HepG2 (cell line): ENCODE measurements around the gene PITRM1. TPM values are rescaled to one million over a fixed set of nuclear protein-coding genes. Genes with fewer than 3 reads are reported as not detected.

ENCODE experiments used
- ATAC-seq: fragments of 200-7000 bp; cut with Tn5 transposase; 3 replicates; pipeline ENCODE4 v1.9.1; 2020; ENCODE audit warnings: mild to moderate bottlenecking, moderate library complexity
- BruUV-seq: library from RNA; stranded (reverse); fragments of 400-500 nt; replicated peaks from 2 replicates; lab custom pipeline; 2021; lab: Mats Ljungman, UMichigan
- CTCF ChIA-PET: fragments of 300-600 bp; formaldehyde crosslinking; extraction: SDS; loops from one replicate; lab custom pipeline; 2021; ENCODE audit warnings: low total read pairs, inconsistent platforms, low intra/inter-chr PET ratio; lab: Yijun Ruan, JAX
- POLR2A ChIA-PET: fragments of 350-600 bp; sonication (Branson Sonifier 250); formaldehyde crosslinking; loops from one replicate; lab custom pipeline; 2020; ENCODE audit warnings: antibody characterized with exemption, inconsistent platforms; lab: Yijun Ruan, JAX
- DNase-seq: peaks from one replicate; pipeline ENCODE4 v3.0.0-alpha.2; 2015; ENCODE audit warnings: low spot score
- FAIRE-seq: peaks from 3 replicates; lab custom pipeline; 2011; peaks lifted over from hg19 to GRCh38; lab: Jason Lieb, UNC
- H2AFZ ChIP-seq: one replicate; pipeline ENCODE4 v1.6.1; 2011; ENCODE audit warnings: low read length, inconsistent platforms
- H3K27ac ChIP-seq: fragments of 300-600 bp; 3 replicates; pipeline ENCODE4 v1.8.0; 2011; ENCODE audit warnings: mixed run types, mild to moderate bottlenecking, mixed read lengths, low read length, inconsistent platforms; ENCODE audit not compliant: insufficient read depth; ENCODE audit errors: extremely low read length
- H3K27me3 ChIP-seq, 2 experiments: fragments of 200-600 bp in 1 of 2; 2 replicates in 1 of 2; 3 replicates in 1 of 2; pipeline versions ENCODE4 v1.6.0 to v1.8.0; 2011; ENCODE audit warnings: low read length in 2 of 2, mild to moderate bottlenecking in 2 of 2, moderate library complexity in 2 of 2, inconsistent platforms in 1 of 2; ENCODE audit not compliant: insufficient read depth in 2 of 2, control insufficient read depth in 1 of 2
- H3K36me3 ChIP-seq, 2 experiments: fragments of 200-600 bp in 1 of 2; replicated peaks in 1 of 2; 2 replicates in 1 of 2; 3 replicates in 1 of 2; pipeline versions ENCODE4 v1.5.1 to v1.8.0; 2011; ENCODE audit warnings: low read length in 2 of 2, inconsistent platforms in 1 of 2; ENCODE audit not compliant: insufficient read depth in 2 of 2, control insufficient read depth in 1 of 2
- H3K4me1 ChIP-seq: 2 replicates; pipeline ENCODE4 v1.5.1; 2012; ENCODE audit warnings: low read length, inconsistent platforms; ENCODE audit not compliant: insufficient read depth
- H3K4me2 ChIP-seq: 2 replicates; pipeline ENCODE4 v1.6.0; 2011; ENCODE audit warnings: low read depth, low read length, inconsistent platforms
- H3K4me3 ChIP-seq, 3 experiments: fragments of 200-600 bp in 1 of 3; sonication (generic), shearing (Covaris generic) in 1 of 3; replicated peaks in 1 of 3; 2 replicates each; pipeline ENCODE4 v1.5.1; 2011 to 2016; ENCODE audit warnings: low read length in 3 of 3, inconsistent platforms in 2 of 3, low read depth in 2 of 3, mild to moderate bottlenecking in 2 of 3, control low read depth in 1 of 3, mixed read lengths in 1 of 3; ENCODE audit not compliant: insufficient read depth in 1 of 3
- H3K79me2 ChIP-seq: one replicate; pipeline ENCODE4 v1.6.1; 2011; ENCODE audit warnings: low read length, inconsistent platforms; ENCODE audit not compliant: insufficient read depth
- H3K9ac ChIP-seq: 2 replicates; pipeline ENCODE4 v1.6.0; 2011; ENCODE audit warnings: mild to moderate bottlenecking, low read depth, low read length, inconsistent platforms; ENCODE audit not compliant: insufficient read depth
- H3K9me3 ChIP-seq: 2 replicates; pipeline ENCODE4 v1.5.1; 2012; ENCODE audit warnings: mild to moderate bottlenecking, low read length
- H4K20me1 ChIP-seq: 2 replicates; pipeline ENCODE4 v1.6.0; 2011; ENCODE audit warnings: inconsistent platforms, mild to moderate bottlenecking, low read length, moderate library complexity; ENCODE audit not compliant: insufficient read depth
- ATF7-NPFF ChIP-seq: sonication (generic); formaldehyde crosslinking; IDR thresholded peaks from 2 replicates; pipeline ENCODE4 v1.8.1; 2023; ENCODE audit warnings: mild to moderate bottlenecking, low read depth, missing genetic modification reagents, moderate library complexity
- DNMT3B ChIP-seq: conservative IDR thresholded peaks from 2 replicates; pipeline ENCODE4 v1.6.1; 2016; ENCODE audit warnings: missing biosample characterization, control low read depth
- FOXA1 ChIP-seq, 2 experiments: fragments of 450-650 bp in 1 of 2; sonication (generic) in 1 of 2; formaldehyde crosslinking in 1 of 2; IDR thresholded peaks; 2 replicates each; pipeline versions ENCODE4 v1.4.0 to v1.6.1; 2016 to 2020; ENCODE audit warnings: missing genetic modification reagents in 1 of 2
- NR2F1 ChIP-seq, 2 experiments: fragments of 450-650 bp in 1 of 2; formaldehyde crosslinking in 1 of 2; IDR thresholded peaks; 2 replicates each; pipeline versions ENCODE4 v1.5.0 to v1.6.1; 2016 to 2020; ENCODE audit warnings: mild to moderate bottlenecking in 1 of 2, missing compliant biosample characterization in 1 of 2, missing genetic modification reagents in 1 of 2, moderate library complexity in 1 of 2
- PRMT3 ChIP-seq: sonication (generic); formaldehyde crosslinking; IDR thresholded peaks from 2 replicates; pipeline ENCODE4 v1.8.1; 2022; ENCODE audit warnings: low read depth, mild to moderate bottlenecking, moderate library complexity, missing genetic modification reagents, borderline replicate concordance
- REL ChIP-seq: sonication (generic); formaldehyde crosslinking; conservative IDR thresholded peaks from 2 replicates; pipeline ENCODE4 v1.8.0; 2022; ENCODE audit warnings: mild to moderate bottlenecking, missing genetic modification reagents, moderate library complexity
- RFX5 ChIP-seq: IDR thresholded peaks from 2 replicates; pipeline ENCODE4 v1.6.1; 2011; ENCODE audit warnings: low read depth, low read length, improper control_type of control experiment
- SALL2 ChIP-seq: sonication (generic); formaldehyde crosslinking; IDR thresholded peaks from 2 replicates; pipeline ENCODE4 v1.8.1; 2023; ENCODE audit warnings: mild to moderate bottlenecking, missing genetic modification reagents, inconsistent platforms
- ZNF121 ChIP-seq: sonication (generic); formaldehyde crosslinking; IDR thresholded peaks from 2 replicates; pipeline ENCODE4 v1.5.0; 2020; ENCODE audit warnings: mild to moderate bottlenecking, missing genetic modification reagents
- ZNF547 ChIP-seq: sonication (generic); formaldehyde crosslinking; IDR thresholded peaks from 2 replicates; pipeline ENCODE4 v1.5.1; 2020; ENCODE audit warnings: mild to moderate bottlenecking, missing genetic modification reagents
- ZNF564 ChIP-seq: sonication (generic); formaldehyde crosslinking; IDR thresholded peaks from 2 replicates; pipeline ENCODE4 v1.8.1; 2023; ENCODE audit warnings: mild to moderate bottlenecking, missing genetic modification reagents
- WGBS: methylation state at CpG from one replicate; pipeline ENCODE4 v1.1.6; 2017; ENCODE audit warnings: low lambda C conversion rate; 5-methylcytosine and 5-hydroxymethylcytosine counted together
- in situ Hi-C: cut with HindIII; loops from 2 replicates; pipeline ENCODE4 v1.10.0; 2017; ENCODE audit warnings: low pct_unique_long_range_greater_than_20kb; ENCODE audit not compliant: extremely low pct_ligation_motif_present
- intact Hi-C: fragments of 100-400 bp; cut with micrococcal nuclease; formaldehyde crosslinking; loops from one replicate; pipeline ENCODE4 v1.10.0; 2022; ENCODE audit not compliant: unreplicated experiment
- polyA plus RNA-seq, 8 experiments: library from polyadenylated mRNA; depleted of rRNA in 3 of 8; stranded (reverse) in 7 of 8; unstranded in 1 of 8; fragments of >200 nt; fragmentation: Illumina TruSeq in 4 of 8; extraction: Trizol in 4 of 8; gene quantifications; 2 replicates each; pipeline versions ENCODE4 v1.2.1 to v1.2.3, GENCODE V29; 2011 to 2016; ENCODE audit warnings: low read depth in 4 of 8, missing spikeins in 1 of 8, mixed read lengths in 1 of 8; ENCODE audit not compliant: insufficient read depth in 1 of 8
- total RNA-seq, 5 experiments: library from RNA; depleted of rRNA; stranded (reverse); fragments of >200 nt; fragmentation: Illumina TruSeq; extraction: Trizol; gene quantifications; 2 replicates each; pipeline ENCODE4 v1.2.3, GENCODE V29; 2016; ENCODE audit warnings: low read depth in 1 of 5
- TF ChIP-seq, protein P1 (sequence below): sonication (generic); formaldehyde crosslinking; conservative IDR thresholded peaks from 2 replicates; pipeline ENCODE4 v1.4.0; 2020; ENCODE audit warnings: mild to moderate bottlenecking, missing genetic modification reagents, moderate library complexity
- TF ChIP-seq, protein P2 (sequence below): sonication (generic); formaldehyde crosslinking; IDR thresholded peaks from 2 replicates; pipeline ENCODE4 v1.4.0; 2020; ENCODE audit warnings: missing genetic modification reagents
- TF ChIP-seq, protein P3 (sequence below): IDR thresholded peaks from 2 replicates; pipeline ENCODE4 v1.6.1; 2016
- TF ChIP-seq, protein P4 (sequence below): sonication (generic); formaldehyde crosslinking; conservative IDR thresholded peaks from 2 replicates; pipeline ENCODE4 v1.8.0; 2022; ENCODE audit warnings: mild to moderate bottlenecking, moderate library complexity, missing genetic modification reagents

PITRM1 gene
- total and polyA plus RNA-seq, 2 of the 13 experiments (the other 11 are each of a cell fraction or from before 2014, with no cell fraction given): 16.4 to 29.0 TPM

DNA sequence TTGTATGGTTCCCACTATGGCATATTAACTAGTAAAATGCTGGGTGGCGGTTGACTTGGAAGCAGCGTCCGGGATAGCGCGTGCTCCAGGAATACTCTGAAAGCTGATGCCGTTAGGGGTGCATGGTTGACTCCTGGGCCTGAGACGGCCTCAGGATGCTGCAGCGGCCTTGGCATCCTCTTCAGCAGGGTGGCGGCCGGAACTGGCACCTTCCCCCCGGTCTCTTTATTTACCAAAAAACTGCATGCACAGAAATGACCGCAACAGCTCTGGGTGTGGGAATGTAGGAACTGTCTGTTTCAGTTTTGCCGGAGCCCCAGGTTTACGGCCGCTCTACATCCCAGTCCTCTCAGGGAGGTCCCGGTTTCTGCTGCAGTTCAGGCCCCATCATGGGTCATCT is 76.4 kb downstream of the PITRM1 start:
- WGBS: 96% methylated on average over 9 of the region's 16 CpGs
- Histone ChIP-seq H2AFZ (no peak overlapping the region), H3K4me3 (no peak overlapping the region), H3K4me1 (peaks cover 49% of the 10 kb centered on the region), H3K79me2 (no peaks in the 10 kb centered on the region), H3K4me2 (peak overlapping the region; percentile 38; the same call in 1 of the 2 replicates), H3K36me3 (no peaks in the 10 kb centered on the region), H3K9me3 (no peaks in the 10 kb centered on the region), H3K27me3 (no peaks in the 10 kb centered on the region; a peak in 1 of 5 replicates), H3K9ac (no peak overlapping the region)
- intact Hi-C loops: no loop called here
- ChIA-PET CTCF (no interaction called here), POLR2A (interaction anchor here (1.5 kb wide), 1 partner anchor 76 kb away, joined by 3 read pairs; the partner anchor contains the start of gene PITRM1)
- DNase-seq (no peak), FAIRE-seq (no peak)
- TF ChIP-seq ZNF564 (CRISPR knock-in tag) (no peak), ATF7-NPFF (CRISPR knock-in tag) (no peak), SALL2 (no peak), FOXA1 (IDR thresholded peaks at IDR 0.05) (no peak), FOXA1 (CRISPR knock-in tag; IDR thresholded peaks at IDR 0.05) (no peak), ZNF121 (CRISPR knock-in tag) (no peak), DNMT3B (CRISPR knock-in tag) (no peak), PRMT3 (CRISPR knock-in tag) (no peak), NR2F1 (CRISPR knock-in tag; IDR thresholded peaks at IDR 0.05) (no peak), RFX5 (no peak), REL (no peak), ZNF547 (CRISPR knock-in tag) (no peak)
- TF ChIP-seq, protein P1, sequence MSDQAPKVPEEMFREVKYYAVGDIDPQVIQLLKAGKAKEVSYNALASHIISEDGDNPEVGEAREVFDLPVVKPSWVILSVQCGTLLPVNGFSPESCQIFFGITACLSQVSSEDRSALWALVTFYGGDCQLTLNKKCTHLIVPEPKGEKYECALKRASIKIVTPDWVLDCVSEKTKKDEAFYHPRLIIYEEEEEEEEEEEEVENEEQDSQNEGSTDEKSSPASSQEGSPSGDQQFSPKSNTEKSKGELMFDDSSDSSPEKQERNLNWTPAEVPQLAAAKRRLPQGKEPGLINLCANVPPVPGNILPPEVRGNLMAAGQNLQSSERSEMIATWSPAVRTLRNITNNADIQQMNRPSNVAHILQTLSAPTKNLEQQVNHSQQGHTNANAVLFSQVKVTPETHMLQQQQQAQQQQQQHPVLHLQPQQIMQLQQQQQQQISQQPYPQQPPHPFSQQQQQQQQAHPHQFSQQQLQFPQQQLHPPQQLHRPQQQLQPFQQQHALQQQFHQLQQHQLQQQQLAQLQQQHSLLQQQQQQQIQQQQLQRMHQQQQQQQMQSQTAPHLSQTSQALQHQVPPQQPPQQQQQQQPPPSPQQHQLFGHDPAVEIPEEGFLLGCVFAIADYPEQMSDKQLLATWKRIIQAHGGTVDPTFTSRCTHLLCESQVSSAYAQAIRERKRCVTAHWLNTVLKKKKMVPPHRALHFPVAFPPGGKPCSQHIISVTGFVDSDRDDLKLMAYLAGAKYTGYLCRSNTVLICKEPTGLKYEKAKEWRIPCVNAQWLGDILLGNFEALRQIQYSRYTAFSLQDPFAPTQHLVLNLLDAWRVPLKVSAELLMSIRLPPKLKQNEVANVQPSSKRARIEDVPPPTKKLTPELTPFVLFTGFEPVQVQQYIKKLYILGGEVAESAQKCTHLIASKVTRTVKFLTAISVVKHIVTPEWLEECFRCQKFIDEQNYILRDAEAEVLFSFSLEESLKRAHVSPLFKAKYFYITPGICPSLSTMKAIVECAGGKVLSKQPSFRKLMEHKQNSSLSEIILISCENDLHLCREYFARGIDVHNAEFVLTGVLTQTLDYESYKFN: no peak
- TF ChIP-seq, protein P2, sequence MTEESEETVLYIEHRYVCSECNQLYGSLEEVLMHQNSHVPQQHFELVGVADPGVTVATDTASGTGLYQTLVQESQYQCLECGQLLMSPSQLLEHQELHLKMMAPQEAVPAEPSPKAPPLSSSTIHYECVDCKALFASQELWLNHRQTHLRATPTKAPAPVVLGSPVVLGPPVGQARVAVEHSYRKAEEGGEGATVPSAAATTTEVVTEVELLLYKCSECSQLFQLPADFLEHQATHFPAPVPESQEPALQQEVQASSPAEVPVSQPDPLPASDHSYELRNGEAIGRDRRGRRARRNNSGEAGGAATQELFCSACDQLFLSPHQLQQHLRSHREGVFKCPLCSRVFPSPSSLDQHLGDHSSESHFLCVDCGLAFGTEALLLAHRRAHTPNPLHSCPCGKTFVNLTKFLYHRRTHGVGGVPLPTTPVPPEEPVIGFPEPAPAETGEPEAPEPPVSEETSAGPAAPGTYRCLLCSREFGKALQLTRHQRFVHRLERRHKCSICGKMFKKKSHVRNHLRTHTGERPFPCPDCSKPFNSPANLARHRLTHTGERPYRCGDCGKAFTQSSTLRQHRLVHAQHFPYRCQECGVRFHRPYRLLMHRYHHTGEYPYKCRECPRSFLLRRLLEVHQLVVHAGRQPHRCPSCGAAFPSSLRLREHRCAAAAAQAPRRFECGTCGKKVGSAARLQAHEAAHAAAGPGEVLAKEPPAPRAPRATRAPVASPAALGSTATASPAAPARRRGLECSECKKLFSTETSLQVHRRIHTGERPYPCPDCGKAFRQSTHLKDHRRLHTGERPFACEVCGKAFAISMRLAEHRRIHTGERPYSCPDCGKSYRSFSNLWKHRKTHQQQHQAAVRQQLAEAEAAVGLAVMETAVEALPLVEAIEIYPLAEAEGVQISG: no peak
- TF ChIP-seq, protein P3, sequence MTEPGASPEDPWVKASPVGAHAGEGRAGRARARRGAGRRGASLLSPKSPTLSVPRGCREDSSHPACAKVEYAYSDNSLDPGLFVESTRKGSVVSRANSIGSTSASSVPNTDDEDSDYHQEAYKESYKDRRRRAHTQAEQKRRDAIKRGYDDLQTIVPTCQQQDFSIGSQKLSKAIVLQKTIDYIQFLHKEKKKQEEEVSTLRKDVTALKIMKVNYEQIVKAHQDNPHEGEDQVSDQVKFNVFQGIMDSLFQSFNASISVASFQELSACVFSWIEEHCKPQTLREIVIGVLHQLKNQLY (CRISPR knock-in tag): no peak
- TF ChIP-seq, protein P4, sequence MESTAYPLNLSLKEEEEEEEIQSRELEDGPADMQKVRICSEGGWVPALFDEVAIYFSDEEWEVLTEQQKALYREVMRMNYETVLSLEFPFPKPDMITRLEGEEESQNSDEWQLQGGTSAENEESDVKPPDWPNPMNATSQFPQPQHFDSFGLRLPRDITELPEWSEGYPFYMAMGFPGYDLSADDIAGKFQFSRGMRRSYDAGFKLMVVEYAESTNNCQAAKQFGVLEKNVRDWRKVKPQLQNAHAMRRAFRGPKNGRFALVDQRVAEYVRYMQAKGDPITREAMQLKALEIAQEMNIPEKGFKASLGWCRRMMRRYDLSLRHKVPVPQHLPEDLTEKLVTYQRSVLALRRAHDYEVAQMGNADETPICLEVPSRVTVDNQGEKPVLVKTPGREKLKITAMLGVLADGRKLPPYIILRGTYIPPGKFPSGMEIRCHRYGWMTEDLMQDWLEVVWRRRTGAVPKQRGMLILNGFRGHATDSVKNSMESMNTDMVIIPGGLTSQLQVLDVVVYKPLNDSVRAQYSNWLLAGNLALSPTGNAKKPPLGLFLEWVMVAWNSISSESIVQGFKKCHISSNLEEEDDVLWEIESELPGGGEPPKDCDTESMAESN: no peak
- TF ChIP-seq, all 625 proteins: peak for 0
- H3K27ac ChIP-seq: peak overlapping the region; percentile 12
- no peak for ATAC-seq
- no peaks in the 10 kb centered on the region for H4K20me1 ChIP-seq
- no TSS peak for BruUV-seq
- in situ Hi-C loops: no loop called here
